GM13977 (cell line): Measurements from ENCODE around the gene CRELD1.
"Not testable (repeated sequence)": the region's sequence is repeated elsewhere in the genome, so short reads cannot be mapped to it uniquely, and the experiment has no call there.

Source experiments
- DNase-seq: peaks from one replicate; pipeline ENCODE4 v3.0.0; 2012; ENCODE audit warnings: low spot score
- in situ Hi-C: fragments of 300-500 bp; cut with MboI; formaldehyde crosslinking; loops from one replicate; pipeline ENCODE4 v1.12.0; 2022; ENCODE audit warnings: low sequenced_read_pairs, low pct_unique_long_range_greater_than_20kb, mixed read lengths, inconsistent platforms; ENCODE audit not compliant: unreplicated experiment
- TF ChIP-seq, protein P1 (sequence below): IDR thresholded peaks from 2 replicates; pipeline ENCODE4 v1.5.1; 2012; ENCODE audit warnings: mild to moderate bottlenecking, control low read depth; ENCODE audit not compliant: insufficient read depth; ENCODE audit errors: extremely low read depth, missing control alignments

Gene CRELD1

DNA sequence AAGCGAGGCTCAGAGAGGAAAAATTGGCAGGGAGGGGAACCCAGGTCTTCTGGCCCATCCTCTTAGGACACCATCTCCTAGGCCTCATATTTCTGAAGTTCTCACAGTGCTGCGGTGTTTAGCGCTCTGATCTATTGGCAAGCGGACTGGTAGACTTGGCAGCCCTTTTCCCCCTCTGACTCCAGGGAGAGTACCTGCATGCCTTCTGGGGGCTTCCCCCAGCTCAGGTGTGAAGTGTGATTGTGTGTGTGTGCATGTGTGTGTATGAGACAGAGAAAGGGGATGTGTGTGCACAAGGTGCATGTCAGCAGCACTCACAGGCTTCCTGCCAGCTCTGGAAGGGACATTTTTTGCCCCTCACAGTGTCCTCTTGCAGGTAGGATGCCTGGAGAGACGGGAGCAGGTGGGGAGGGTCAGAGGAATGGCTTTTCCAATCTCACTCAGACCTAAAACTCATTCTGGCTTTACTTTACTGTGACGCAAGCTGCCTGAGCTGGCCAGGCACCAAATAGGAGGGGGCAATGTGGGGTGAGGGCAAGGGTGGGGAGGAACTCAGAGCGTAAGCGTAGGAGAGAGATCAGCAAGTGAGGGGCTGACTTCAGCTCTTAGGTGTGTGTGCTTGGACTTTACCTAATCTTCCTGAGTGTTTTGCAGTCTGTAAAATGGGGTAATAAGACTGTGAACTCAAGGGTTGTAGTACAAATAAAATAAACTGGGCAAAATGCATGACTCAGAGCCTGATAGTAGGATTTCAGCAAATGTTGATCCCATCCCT, 35.0 kb upstream of the CRELD1 start:
- in situ Hi-C loops = no loop called here
- DNase-seq = no peak
- TF ChIP-seq, protein P1, sequence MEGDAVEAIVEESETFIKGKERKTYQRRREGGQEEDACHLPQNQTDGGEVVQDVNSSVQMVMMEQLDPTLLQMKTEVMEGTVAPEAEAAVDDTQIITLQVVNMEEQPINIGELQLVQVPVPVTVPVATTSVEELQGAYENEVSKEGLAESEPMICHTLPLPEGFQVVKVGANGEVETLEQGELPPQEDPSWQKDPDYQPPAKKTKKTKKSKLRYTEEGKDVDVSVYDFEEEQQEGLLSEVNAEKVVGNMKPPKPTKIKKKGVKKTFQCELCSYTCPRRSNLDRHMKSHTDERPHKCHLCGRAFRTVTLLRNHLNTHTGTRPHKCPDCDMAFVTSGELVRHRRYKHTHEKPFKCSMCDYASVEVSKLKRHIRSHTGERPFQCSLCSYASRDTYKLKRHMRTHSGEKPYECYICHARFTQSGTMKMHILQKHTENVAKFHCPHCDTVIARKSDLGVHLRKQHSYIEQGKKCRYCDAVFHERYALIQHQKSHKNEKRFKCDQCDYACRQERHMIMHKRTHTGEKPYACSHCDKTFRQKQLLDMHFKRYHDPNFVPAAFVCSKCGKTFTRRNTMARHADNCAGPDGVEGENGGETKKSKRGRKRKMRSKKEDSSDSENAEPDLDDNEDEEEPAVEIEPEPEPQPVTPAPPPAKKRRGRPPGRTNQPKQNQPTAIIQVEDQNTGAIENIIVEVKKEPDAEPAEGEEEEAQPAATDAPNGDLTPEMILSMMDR = no peak

DNA sequence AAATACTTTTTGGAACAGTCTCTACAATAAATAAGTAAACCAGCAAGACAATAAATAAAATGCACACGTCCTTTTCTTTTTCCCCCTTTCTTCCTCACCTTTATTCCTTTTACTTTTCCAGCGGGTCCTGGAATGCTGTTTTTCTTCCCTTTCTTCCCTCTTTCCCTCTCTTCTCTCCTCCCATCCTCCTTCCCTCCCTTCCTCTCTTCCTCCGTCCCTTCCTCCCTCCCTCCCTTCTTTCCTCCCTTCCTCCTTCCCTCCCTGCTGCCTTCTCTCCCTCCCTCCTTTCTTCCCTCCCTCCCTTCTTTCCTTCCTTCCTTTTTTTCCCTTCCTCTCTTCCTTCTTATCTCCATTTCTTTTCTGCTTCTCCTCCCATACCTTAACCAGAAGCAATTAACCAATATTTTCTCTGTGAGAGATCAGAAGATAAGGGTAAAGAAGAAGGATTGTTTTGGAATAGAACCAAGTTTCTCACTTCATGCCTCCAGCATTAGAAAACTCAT, 34.3 kb upstream of the CRELD1 start:
- TF ChIP-seq, protein P1 = no peak
- no peak for DNase-seq
- in situ Hi-C loops = no loop called here

DNA sequence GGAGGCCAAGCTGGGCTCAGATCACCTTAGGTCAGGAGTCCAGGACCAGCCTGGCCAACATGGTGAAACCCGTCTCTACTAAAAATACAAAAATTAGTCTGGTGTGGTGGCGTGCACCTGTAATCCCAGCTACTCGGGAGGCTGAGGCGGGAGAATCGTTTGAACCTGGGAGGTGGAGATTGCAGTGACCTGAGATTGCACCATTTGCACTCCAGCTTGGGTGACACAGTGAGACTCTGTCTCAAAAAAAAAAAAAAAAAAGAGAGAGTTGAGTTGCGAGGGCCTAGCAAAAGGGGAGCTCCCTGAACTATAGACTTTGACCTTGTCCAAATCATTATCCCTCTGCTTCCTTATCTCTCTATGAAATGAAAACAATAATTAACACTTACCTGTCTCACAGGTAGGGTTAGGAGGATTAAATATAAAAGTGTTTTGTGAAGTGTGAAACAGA, 32.6 kb upstream of the CRELD1 start:
- DNase-seq, in situ Hi-C loops: not testable (repeated sequence)

DNA sequence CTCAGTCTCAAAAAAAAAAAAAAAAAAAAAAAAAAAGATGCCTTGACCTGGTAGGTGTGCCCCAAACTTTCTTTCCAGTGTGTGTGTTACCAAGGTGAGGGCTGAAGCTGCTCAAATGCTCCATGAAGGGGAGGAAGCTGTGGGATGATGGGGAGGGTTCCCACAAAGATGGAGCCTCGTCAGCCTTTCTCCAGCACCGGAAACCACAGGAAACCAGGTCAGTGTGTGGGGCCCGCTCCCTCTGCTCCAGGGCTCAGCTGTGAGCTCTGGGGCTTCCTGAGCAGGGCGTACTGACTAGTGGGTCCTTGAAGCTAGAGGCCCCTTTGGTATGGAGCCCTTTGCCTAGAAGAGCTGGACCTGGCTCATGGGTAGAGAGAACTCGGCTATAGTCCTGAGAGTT, 31.7 kb upstream of the CRELD1 start:
- in situ Hi-C loops = no loop called here
- no peak for DNase-seq
- TF ChIP-seq, protein P1 = no peak

DNA sequence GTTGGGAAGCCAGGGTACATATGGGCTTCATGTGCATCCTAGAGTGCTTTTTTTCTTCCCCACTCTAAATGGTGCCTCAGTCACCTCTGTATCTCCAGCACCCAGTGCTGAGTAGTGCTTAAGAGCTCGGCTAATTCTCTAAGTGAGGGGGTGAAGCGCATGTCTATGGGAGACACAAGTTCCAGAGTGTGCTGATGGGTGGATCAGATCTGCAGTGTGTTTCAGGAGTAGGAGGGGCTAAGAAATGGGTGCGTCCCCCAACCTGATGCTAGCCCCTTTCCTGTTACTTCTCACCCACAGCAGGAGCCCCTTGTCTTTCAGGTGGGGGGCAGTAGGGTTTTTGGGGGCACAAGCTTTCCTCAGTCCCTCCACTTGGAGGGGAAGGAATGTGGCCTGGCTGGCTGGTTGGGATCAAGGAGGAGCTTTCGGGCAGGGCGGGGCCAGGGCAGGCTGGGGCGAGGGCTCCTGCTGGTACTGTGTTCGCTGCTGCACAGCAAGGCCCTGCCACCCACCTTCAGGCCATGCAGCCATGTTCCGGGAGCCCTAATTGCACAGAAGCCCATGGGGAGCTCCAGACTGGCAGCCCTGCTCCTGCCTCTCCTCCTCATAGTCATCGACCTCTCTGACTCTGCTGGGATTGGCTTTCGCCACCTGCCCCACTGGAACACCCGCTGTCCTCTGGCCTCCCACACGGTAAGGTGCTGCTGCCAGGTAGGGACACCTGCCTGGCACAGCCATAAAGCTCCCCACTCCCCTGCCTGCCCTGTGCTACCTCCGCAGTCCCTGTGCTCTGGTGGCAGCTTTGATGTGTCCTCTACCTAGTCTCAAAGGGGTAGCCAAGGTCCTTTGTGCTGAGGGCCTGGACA, 31.0 kb upstream of the CRELD1 start, which contains the start of gene IL17RE:
IL17RE (plus strand) TSS at position 477 of the 866 bp plus-strand sequence; CDS start at position 562, 85 bp downstream.
- in situ Hi-C loops = no loop called here
- no peak for DNase-seq
- TF ChIP-seq, protein P1 = no peak

DNA sequence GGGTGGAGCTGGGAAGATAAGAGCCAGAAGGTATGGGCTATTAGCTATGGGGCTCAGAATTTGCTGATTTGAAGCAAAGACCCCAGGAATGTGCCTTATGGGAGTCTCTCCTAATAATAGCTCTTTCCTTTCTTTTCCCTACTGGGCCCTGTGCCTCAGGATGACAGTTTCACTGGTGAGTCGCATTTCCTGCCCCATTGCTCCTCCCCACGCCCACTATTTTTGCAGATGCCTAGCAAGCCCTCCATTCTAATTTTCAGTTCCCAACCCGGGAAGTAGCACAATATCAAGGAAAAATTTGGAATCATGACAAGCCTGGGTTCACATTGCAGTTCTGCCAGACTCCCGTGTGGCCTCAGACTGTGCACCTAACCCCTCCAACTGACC, 30.4 kb upstream of the CRELD1 start:
- in situ Hi-C loops = no loop called here
- TF ChIP-seq, protein P1 = no peak
- DNase-seq = no peak
